RWPE1 (cell line): Measurements from ENCODE around the gene CELSR2.
A peak's percentile ranks its signal among the peaks of the same experiment; 100 is the strongest.

Source experiments
- CTCF ChIA-PET: fragments of 350-600 bp; sonication (Branson Sonifier 250); formaldehyde crosslinking; extraction: SDS; loops from one replicate; lab custom pipeline; 2021; lab: Yijun Ruan, JAX
- POLR2A ChIA-PET: fragments of 400-600 bp; formaldehyde crosslinking; extraction: SDS; loops from one replicate; lab custom pipeline; 2020; ENCODE audit warnings: antibody characterized with exemption; ENCODE audit not compliant: low non-redundant PET; lab: Yijun Ruan, JAX
- DNase-seq: peaks from one replicate; pipeline ENCODE4 v3.0.0; 2012; ENCODE audit warnings: low spot score
- H3K27ac ChIP-seq: fragments of 450-650 bp; 2 replicates; pipeline ENCODE4 v1.5.1; 2017
- TF ChIP-seq, protein P1 (sequence below): fragments of 450-650 bp; conservative IDR thresholded peaks from 2 replicates; pipeline ENCODE4 v1.5.1; 2017; ENCODE audit warnings: low read depth, mild to moderate bottlenecking

The CELSR2 gene

DNA sequence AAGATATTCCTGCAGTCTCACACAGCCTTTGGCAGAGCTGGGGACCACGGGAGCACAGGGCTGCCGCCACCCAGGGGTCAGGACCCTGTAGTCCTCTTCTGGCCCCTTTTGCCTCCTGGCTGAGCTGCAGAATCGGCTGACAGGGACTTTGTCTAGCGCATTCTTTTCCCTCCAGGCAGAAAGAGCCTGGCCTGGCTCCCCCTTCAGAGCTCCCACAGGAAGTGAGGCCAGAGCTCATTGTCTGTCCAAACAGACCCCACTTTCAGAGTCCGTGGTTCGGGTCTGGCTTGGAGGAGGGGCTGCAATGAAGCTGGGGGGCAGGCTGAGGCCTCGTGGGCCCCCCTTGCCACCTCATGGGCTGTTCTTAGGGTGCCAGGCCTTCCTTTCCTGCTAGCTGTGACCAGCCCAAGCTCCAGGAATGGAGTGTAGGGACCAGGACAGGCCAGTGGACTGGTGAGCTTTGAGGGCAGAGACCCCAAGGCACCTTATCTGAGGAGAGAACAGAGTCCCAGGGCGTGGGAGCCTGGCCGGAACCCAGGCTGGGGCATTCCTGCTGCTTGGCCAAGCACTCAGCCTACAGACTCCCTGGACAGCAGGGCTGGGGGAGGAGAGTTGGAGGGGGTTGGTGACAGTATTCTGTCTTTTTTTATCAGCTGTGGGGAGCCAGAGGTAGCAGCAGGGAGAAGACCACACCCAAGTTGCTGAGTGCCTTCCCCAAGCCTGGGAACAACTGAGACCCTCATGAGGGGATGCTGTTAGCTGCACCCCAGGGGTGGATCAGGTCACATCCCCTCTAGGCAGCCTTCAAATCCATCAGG, 4.7 kb downstream of the CELSR2 start:
- CTCF ChIA-PET = interaction anchor here (0.5 to 1.2 kb wide), 4 partner anchors 9 to 154 kb away, joined by 3 to 5 read pairs (median 3); no protein-coding TSS in a partner anchor
- TF ChIP-seq, protein P1, sequence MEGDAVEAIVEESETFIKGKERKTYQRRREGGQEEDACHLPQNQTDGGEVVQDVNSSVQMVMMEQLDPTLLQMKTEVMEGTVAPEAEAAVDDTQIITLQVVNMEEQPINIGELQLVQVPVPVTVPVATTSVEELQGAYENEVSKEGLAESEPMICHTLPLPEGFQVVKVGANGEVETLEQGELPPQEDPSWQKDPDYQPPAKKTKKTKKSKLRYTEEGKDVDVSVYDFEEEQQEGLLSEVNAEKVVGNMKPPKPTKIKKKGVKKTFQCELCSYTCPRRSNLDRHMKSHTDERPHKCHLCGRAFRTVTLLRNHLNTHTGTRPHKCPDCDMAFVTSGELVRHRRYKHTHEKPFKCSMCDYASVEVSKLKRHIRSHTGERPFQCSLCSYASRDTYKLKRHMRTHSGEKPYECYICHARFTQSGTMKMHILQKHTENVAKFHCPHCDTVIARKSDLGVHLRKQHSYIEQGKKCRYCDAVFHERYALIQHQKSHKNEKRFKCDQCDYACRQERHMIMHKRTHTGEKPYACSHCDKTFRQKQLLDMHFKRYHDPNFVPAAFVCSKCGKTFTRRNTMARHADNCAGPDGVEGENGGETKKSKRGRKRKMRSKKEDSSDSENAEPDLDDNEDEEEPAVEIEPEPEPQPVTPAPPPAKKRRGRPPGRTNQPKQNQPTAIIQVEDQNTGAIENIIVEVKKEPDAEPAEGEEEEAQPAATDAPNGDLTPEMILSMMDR = no peak
- DNase-seq = no peak
- POLR2A ChIA-PET = no interaction called here
- peak overlapping the region; percentile 64 for H3K27ac ChIP-seq

DNA sequence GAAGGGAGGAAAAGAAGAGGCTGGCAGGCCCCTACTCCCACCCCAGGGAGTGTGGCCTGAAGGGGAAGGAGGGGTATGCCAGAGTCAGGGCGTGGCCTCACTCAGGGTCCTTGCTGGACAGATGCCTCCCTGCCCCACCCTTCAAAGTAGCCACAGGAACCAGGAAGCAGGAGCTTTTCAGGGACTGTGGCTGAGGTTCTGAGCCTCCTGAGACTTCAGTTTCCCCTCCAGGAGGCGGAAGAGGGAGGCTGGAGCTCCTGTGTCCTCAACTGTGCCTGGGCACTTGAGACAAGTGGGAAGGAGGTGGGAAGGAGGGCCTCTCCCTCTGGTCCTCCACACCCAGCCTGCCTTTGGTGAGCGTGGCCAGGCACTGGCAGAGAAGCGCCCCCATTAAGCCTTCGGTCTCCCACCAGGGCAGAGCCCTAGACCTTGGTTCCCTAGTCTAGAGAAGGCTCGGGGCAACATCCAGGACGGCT, 5.3 kb downstream of the CELSR2 start:
- POLR2A ChIA-PET = no interaction called here
- CTCF ChIA-PET = interaction anchor here (0.8 to 1.2 kb wide), 3 partner anchors 24 to 28 kb away, joined by 3 to 5 read pairs (median 3); partner anchors contain the start of gene PSRC1
- H3K27ac ChIP-seq = peak overlapping the region; percentile 64
- DNase-seq = no peak
- TF ChIP-seq, protein P1 = no peak

DNA sequence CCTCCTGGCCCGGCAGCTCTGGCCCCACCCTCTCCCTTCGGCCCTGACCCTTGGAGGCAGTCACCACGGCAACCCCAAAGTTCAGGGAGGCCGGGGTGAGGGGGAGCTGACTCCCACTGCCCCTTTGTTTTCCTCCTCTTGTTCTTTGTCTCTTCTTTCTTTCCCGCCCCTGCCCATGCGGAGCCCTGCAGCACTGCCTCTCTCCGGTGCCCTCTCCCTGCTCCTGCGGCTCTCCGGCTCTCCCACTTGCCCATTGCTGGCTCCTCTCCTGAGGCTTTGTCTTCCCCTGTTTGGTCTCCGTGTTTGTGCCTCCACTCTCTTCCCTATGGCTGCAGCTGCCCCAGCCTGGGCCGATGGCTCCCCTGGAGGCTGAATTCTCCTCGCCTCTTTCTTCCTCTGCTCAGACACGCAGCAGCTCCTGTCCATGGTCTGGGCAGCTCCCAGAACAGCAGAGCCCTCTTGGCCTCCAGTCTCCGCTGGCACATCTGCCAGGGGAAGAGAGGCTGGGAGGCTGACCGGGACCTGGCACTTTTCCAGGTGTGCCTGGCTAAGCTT, 5.8 kb downstream of the CELSR2 start:
- peak overlapping the region; percentile 64 for H3K27ac ChIP-seq
- ChIA-PET POLR2A (no interaction called here), CTCF (interaction anchor here (0.6 to 1.2 kb wide), 5 partner anchors 24 to 805 kb away, joined by 3 to 8 read pairs (median 3); partner anchors contain the start of gene PSRC1)
- no peak for DNase-seq
- TF ChIP-seq, protein P1 = no peak

DNA sequence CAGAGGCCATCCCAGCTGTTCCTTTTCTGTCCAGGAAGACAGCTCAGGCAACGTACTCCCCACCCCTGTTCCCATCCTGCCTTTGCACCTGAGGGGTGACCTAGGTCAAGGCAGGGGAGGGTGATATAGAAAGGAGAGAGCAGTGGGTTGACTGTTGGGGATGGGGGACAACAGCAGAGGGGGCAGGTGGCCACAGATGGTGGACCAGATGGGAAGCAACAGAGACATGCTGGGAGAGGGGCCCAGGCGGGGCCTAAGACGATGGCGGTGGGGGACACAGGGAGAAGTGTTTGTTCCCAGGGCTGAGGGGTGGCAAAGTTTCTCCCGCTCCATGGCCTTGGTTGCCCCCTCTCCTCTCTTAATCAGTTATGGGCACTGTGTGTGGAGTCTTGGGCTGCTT, 6.3 kb downstream of the CELSR2 start:
- POLR2A ChIA-PET = no interaction called here
- TF ChIP-seq, protein P1 = no peak
- CTCF ChIA-PET = interaction anchor here (0.6 kb wide), 2 partner anchors 23 to 805 kb away, joined by 3 to 8 read pairs; no protein-coding TSS in a partner anchor
- DNase-seq = no peak
- peak overlapping the region; percentile 64 for H3K27ac ChIP-seq

DNA sequence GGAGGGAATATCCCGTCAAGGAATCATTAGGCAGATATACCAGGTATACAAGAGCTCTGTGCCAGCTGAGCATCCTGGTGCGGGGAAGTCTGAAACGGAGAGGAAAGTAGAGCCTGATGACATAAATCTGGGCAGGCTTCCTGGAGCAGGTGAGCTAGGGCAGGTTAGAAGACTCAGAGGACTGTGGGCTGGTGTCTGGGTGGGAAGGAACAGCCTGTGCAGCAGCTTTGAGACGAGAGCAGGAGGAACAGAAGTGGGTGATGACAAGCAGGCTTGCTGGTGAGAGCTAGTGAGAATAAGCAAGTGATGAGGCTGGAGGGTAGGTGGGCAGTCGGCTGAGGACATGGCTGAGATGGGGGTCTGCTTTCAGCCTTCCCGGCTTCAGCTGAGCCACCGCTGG, 6.7 kb downstream of the CELSR2 start:
- ChIA-PET CTCF (interaction anchor here (0.6 kb wide), 2 partner anchors 23 to 804 kb away, joined by 3 to 8 read pairs; no protein-coding TSS in a partner anchor), POLR2A (no interaction called here)
- TF ChIP-seq, protein P1 = no peak
- H3K27ac ChIP-seq = peak overlapping the region; percentile 64
- no peak for DNase-seq

DNA sequence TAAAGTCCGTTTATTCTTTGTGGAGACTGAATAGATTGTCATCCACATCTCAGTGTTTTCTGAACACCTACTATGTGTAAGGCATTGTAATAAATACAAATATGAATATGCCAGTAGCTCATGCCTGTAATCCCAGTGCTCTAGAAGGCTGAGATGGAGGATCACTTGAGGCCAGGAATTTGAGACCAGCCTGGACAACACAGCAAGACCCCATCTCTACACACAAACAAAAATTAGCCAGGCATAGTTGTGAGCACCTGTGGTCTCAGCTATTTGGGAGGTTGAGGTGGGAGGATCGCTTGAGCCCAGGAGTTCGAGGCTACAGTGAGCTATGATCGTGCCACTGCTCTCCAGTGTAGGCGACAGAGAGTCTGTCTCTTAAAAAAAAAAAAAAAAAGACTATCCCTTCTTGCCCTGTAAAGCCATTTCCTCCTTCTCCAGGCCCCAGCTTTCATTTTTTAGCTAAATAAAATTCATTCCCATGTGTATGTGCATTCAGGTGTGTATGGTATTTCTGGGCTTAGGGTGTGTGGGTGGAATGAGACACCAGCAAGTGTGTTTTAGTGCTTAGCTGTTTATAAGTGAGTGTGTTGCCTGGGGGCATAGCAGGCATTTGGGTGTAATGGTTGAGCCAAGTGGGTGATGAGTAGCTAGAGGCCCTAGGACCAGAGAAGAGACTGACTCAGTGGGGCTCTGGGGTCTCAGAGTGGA, 7.8 kb downstream of the CELSR2 start:
- TF ChIP-seq, protein P1 = no peak
- ChIA-PET POLR2A (no interaction called here), CTCF (interaction anchor here (0.6 to 1.2 kb wide), 2 partner anchors 12 to 64 kb away, joined by 3 to 6 read pairs; no protein-coding TSS in a partner anchor)
- peak overlapping the region; percentile 64 for H3K27ac ChIP-seq
- DNase-seq = peak; percentile 84
